Lower lobe of right lung (tissue), 2 donors: Measurements from ENCODE around the gene AUNIP. TPM values are rescaled to one million over a fixed set of nuclear protein-coding genes. Genes with fewer than 3 reads are reported as not detected.

ENCODE experiments used
- ATAC-seq, 2 donors: fragments of 200-7000 bp; cut with Tn5 transposase; one replicate each; pipeline ENCODE4 v1.9.1; 2020 to 2022; ENCODE audit warnings: mild to moderate bottlenecking in 2 of 2, moderate library complexity in 2 of 2
- DNase-seq: peaks from one replicate; pipeline ENCODE4 v3.0.0-alpha.2; 2020
- H3K27ac ChIP-seq: fragments of 200-600 bp; one replicate; pipeline ENCODE4 v1.8.0; 2022
- H3K27me3 ChIP-seq: fragments of 200-600 bp; one replicate; pipeline ENCODE4 v1.8.0; 2022; ENCODE audit warnings: low read depth
- H3K36me3 ChIP-seq: fragments of 200-600 bp; one replicate; pipeline ENCODE4 v1.8.0; 2022; ENCODE audit warnings: mild to moderate bottlenecking
- H3K4me1 ChIP-seq: fragments of 200-600 bp; one replicate; pipeline ENCODE4 v1.8.0; 2022
- H3K4me3 ChIP-seq: fragments of 200-600 bp; one replicate; pipeline ENCODE4 v1.8.0; 2022; ENCODE audit warnings: mild to moderate bottlenecking
- H3K9me3 ChIP-seq: fragments of 200-600 bp; one replicate; pipeline ENCODE4 v1.8.0; 2022
- CTCF ChIP-seq: fragments of 200-600 bp; IDR thresholded peaks from one replicate; pipeline ENCODE4 v1.8.0; 2022; ENCODE audit warnings: antibody characterized with exemption, mild to moderate bottlenecking
- intact Hi-C: fragments of 100-400 bp; cut with DNase I; formaldehyde crosslinking; loops from one replicate; pipeline ENCODE4 v1.11.0; 2022
- total RNA-seq: library from RNA; stranded (reverse); fragmentation: NEBNext Ultra II Directional; extraction: Animal tissue kit (Norgen Biotek cat#: 25700); gene quantifications from one replicate; pipeline ENCODE4 v1.2.1, GENCODE V29; 2021
- donor health status: DM: no; HTN: yes; CAD: no; lungs with severe emphysema.

The AUNIP gene
- total RNA-seq, 1 donor from 2014 or later, result not detected

- intact Hi-C loops, result no loop called here
- Histone ChIP-seq H3K36me3 (peaks cover 75% of the 10 kb centered on the region), H3K4me1 (peaks cover 28% of the 10 kb centered on the region), H3K4me3 (no peak overlapping the region), H3K27ac (no peak overlapping the region), H3K9me3 (no peaks in the 10 kb centered on the region), H3K27me3 (no peaks in the 10 kb centered on the region)
- TF ChIP-seq CTCF, result no peak
- ATAC-seq (no peak), DNase-seq (no peak)
These were observed 46.1 kb downstream of the AUNIP start for GRCh38 chr1:25813071-25813733.

GRCh38 chr1:25811384-25812082 lies 47.7 kb downstream of the AUNIP start:
- no peaks in the 10 kb centered on the region for H3K9me3 ChIP-seq
- no peak for TF ChIP-seq CTCF
- H3K4me1 ChIP-seq, result peaks cover 41% of the 10 kb centered on the region
- no peaks in the 10 kb centered on the region for H3K27me3 ChIP-seq
- H3K36me3 ChIP-seq, result peaks cover 91% of the 10 kb centered on the region
- no peak overlapping the region for H3K4me3 ChIP-seq
- ATAC-seq (no peak), DNase-seq (no peak)
- intact Hi-C loops, result no loop called here
- no peak overlapping the region for H3K27ac ChIP-seq

- H3K9me3 ChIP-seq, result no peaks in the 10 kb centered on the region
- intact Hi-C loops, result no loop called here
- no peak overlapping the region for H3K27ac ChIP-seq
- H3K27me3 ChIP-seq, result no peaks in the 10 kb centered on the region
- DNase-seq (peak; percentile 84), ATAC-seq (peak; percentile 76 to 80)
- H3K4me3 ChIP-seq, result no peak overlapping the region
- peaks cover 50% of the 10 kb centered on the region for H3K4me1 ChIP-seq
- peaks cover 88% of the 10 kb centered on the region for H3K36me3 ChIP-seq
- TF ChIP-seq CTCF, result peak; percentile 94
These were observed 48.6 kb downstream of the AUNIP start for GRCh38 chr1:25810341-25811299.

- no peak for DNase-seq
- no peaks in the 10 kb centered on the region for H3K27me3 ChIP-seq
- TF ChIP-seq CTCF, result no peak
- no peak for ATAC-seq
- no peak overlapping the region for H3K27ac ChIP-seq
- no peak overlapping the region for H3K4me3 ChIP-seq
- H3K36me3 ChIP-seq, result peaks cover 88% of the 10 kb centered on the region
- peaks cover 57% of the 10 kb centered on the region for H3K4me1 ChIP-seq
- intact Hi-C loops, result no loop called here
- H3K9me3 ChIP-seq, result no peaks in the 10 kb centered on the region
These were observed 49.3 kb downstream of the AUNIP start for GRCh38 chr1:25809929-25810328.

GRCh38 chr1:25809283-25809926 lies 49.9 kb downstream of the AUNIP start:
- H3K27ac ChIP-seq, result no peak overlapping the region
- DNase-seq (no peak), ATAC-seq (no peak)
- peaks cover 87% of the 10 kb centered on the region for H3K36me3 ChIP-seq
- peaks cover 62% of the 10 kb centered on the region for H3K4me1 ChIP-seq
- intact Hi-C loops, result no loop called here
- H3K4me3 ChIP-seq, result no peak overlapping the region
- no peak for TF ChIP-seq CTCF
- no peaks in the 10 kb centered on the region for H3K9me3 ChIP-seq
- H3K27me3 ChIP-seq, result no peaks in the 10 kb centered on the region
